ENCODE data around the gene GTSE1. TPM values are rescaled to one million over a fixed set of nuclear protein-coding genes. Genes with fewer than 3 reads are reported as not detected.

GTSE1 gene
- total and polyA plus RNA-seq, 9 donors = 0.18 to 0.84 (median 0.38) TPM; not detected in 1

DNA sequence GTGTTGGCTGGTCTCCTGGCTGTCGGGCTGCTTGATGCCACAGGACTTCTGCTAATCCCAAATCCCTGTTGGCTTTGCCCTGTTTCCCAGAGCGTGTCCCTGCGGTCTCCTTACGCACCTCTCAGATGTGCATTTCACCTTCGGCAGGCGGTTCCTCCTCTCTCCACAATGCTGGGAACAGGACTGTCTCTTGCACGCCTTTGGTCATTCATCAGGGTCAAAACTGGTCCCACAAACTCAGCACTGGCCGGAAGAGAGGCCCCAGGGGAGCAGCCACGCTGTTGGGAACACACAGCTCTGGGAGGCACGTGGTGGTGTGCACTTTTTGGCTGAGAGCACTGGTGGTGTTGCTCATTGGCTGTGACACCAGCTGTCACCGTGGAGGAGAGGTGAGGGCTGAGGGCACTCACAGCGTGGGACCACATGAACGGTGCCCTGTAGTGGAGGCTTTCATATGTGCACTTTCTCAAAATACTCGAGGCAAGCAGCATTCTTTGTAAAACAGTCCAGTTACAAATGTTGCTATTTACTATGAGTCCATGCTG is 23.6 kb downstream of the GTSE1 start:
- 85 to 92% (median 92%) methylated on average over 14 of the region's 14 CpGs for WGBS, 3 donors
- no peak for DNase-seq

DNA sequence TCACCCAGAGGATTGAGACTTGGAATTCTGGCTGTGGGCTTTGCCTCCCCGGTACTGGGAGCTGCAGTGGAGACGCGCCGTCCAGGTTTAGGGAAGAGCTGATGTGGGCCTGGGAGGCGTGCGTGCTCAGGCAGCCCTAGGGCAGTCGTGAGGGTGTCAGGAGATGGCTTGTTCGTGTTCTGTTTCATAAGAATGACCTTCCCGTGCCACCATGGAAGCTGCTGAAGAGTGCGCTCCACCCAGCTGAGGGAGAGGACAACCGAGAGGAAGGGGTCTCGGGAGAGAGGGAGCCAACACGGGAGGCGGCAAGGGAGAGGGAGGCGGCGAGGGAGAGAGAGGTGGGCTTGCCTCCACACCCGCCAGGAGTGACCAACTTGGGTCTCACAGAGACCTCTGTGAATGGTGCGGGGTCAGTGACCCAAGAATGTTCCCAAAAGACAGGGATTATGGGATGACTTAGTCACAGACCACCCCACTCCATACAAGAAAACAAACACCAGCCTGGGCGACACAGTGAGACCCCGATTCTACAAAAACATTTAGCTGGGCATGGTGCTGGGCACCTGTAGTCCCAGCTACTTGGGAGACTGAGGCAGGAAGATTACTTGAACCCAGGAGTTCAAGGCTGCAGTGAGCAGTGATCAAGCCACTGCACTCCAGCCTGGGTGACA is 24.2 kb downstream of the GTSE1 start:
- Histone ChIP-seq H3K27ac (no peak overlapping the region), H3K9me3 (no peaks in the 10 kb centered on the region), H3K36me3 (no peaks in the 10 kb centered on the region), H3K27me3 (no peaks in the 10 kb centered on the region), H3K4me1 (ENCODE audit: insufficient read depth) (no peaks in the 10 kb centered on the region), H3K4me3 (no peak overlapping the region)
- DNase-seq = no peak
- WGBS, 3 donors = 95 to 96% (median 95%) methylated on average over 20 of the region's 20 CpGs
- TF ChIP-seq, protein P1, sequence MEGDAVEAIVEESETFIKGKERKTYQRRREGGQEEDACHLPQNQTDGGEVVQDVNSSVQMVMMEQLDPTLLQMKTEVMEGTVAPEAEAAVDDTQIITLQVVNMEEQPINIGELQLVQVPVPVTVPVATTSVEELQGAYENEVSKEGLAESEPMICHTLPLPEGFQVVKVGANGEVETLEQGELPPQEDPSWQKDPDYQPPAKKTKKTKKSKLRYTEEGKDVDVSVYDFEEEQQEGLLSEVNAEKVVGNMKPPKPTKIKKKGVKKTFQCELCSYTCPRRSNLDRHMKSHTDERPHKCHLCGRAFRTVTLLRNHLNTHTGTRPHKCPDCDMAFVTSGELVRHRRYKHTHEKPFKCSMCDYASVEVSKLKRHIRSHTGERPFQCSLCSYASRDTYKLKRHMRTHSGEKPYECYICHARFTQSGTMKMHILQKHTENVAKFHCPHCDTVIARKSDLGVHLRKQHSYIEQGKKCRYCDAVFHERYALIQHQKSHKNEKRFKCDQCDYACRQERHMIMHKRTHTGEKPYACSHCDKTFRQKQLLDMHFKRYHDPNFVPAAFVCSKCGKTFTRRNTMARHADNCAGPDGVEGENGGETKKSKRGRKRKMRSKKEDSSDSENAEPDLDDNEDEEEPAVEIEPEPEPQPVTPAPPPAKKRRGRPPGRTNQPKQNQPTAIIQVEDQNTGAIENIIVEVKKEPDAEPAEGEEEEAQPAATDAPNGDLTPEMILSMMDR (IDR thresholded peaks at IDR 0.05) = no peak
- no peak for TF ChIP-seq POLR2A (IDR thresholded peaks at IDR 0.05)
- TF ChIP-seq EP300 (IDR thresholded peaks at IDR 0.05) = no peak
- intact Hi-C loops (cut with DNase I) = no loop called here

More for the DNA sequence above, 23.6 kb downstream of the GTSE1 start:
- Histone ChIP-seq H3K4me1 (ENCODE audit: insufficient read depth) (no peaks in the 10 kb centered on the region), H3K27ac (no peak overlapping the region), H3K4me3 (no peak overlapping the region), H3K9me3 (no peaks in the 10 kb centered on the region), H3K36me3 (no peaks in the 10 kb centered on the region), H3K27me3 (no peaks in the 10 kb centered on the region)
- intact Hi-C loops (cut with DNase I) = no loop called here
- no peak for TF ChIP-seq POLR2A (IDR thresholded peaks at IDR 0.05)
- TF ChIP-seq, protein P1 (IDR thresholded peaks at IDR 0.05) = no peak
- TF ChIP-seq EP300 (IDR thresholded peaks at IDR 0.05) = no peak

DNA sequence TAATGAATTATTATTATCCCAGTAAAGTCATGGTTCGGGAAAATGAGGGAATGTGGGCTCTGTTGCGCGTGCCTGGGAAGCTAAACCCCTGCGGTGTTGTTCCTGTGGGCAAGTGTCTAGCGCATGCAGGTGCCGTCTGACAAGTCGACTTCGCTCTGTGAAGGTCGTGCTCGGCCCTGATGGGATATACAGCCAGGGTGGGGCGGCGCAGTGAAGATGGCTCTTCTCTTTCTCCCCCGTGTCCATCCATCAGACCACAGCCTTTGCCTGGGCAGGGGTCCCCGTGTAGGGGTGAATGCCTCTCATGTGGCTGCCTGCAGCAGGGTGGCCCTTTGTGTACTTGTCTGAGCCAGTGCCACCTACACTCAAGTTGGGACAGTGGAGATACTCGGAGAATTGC is 26.0 kb downstream of the GTSE1 start:
- H3K27me3 ChIP-seq = no peaks in the 10 kb centered on the region
- no peak for TF ChIP-seq POLR2A (IDR thresholded peaks at IDR 0.05)
- TF ChIP-seq EP300 (IDR thresholded peaks at IDR 0.05) = no peak
- TF ChIP-seq, protein P1 (IDR thresholded peaks at IDR 0.05) = no peak
- H3K36me3 ChIP-seq = no peaks in the 10 kb centered on the region
- DNase-seq = no peak
- H3K4me1 ChIP-seq (ENCODE audit: insufficient read depth) = no peaks in the 10 kb centered on the region
- no peak overlapping the region for H3K27ac ChIP-seq
- no peaks in the 10 kb centered on the region for H3K9me3 ChIP-seq
- intact Hi-C loops (cut with DNase I) = no loop called here
- 92 to 97% (median 92%) methylated on average over 15 of the region's 15 CpGs for WGBS, 3 donors
- H3K4me3 ChIP-seq = no peak overlapping the region

DNA sequence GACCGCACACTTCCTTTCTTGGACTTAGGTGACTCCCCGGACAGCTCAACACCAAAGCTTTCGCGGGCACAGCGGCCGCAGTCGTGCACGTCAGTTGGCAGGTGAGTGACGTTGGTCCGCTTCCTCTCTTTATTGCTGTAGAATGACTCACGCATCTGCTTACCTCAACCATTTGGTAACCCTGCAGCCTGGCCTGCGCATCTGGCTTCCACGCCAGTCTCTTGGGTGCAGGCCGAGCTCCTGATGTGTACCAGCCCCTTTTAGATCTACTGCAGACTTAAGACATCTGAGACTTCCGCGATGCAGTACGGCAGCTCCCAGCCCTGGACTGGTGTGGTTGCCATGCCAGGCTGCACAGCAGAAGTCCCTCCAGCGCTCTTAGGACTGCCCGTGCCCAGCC is 26.5 kb downstream of the GTSE1 start:
- no peaks in the 10 kb centered on the region for H3K9me3 ChIP-seq
- no peak overlapping the region for H3K27ac ChIP-seq
- H3K27me3 ChIP-seq = no peaks in the 10 kb centered on the region
- no peak for DNase-seq
- TF ChIP-seq POLR2A (IDR thresholded peaks at IDR 0.05) (no peak), EP300 (IDR thresholded peaks at IDR 0.05) (no peak)
- TF ChIP-seq, protein P1 (IDR thresholded peaks at IDR 0.05) = no peak
- H3K4me1 ChIP-seq (ENCODE audit: insufficient read depth) = no peaks in the 10 kb centered on the region
- H3K36me3 ChIP-seq = no peaks in the 10 kb centered on the region
- WGBS, 3 donors = 96 to 98% (median 96%) methylated on average over 19 of the region's 19 CpGs
- H3K4me3 ChIP-seq = no peak overlapping the region
- intact Hi-C loops (cut with DNase I) = no loop called here
